ENCODE results near the gene PDPN. TPM values are rescaled to one million over a fixed set of nuclear protein-coding genes. Genes with fewer than 3 reads are reported as not detected.

PDPN gene
- total and polyA plus RNA-seq, 9 of the 15 experiments (the other 6 are each of a cell fraction or from before 2014, with no cell fraction given) = 0.11 TPM; not detected in 8

DNA sequence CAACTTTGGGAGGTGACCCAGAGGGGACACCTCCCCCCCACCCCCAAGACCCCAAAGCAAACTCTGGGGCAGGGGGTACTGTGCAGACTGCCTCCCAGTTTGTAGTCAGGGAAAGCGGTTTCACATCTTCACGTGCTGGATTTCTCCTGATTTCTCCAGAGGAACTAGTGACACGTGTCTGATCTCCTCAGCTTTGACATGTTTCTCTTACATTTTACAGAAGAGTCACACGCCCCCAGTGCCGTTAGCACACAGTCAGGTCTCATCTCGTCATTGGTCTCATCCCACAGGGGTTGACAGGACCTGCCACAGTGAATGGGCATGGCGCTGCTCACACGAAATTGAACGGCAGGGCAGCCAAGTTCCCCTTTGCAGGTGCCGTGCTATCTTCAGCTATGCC lies 11.8 kb downstream of the PDPN start (continued):
- TF ChIP-seq, protein P1, sequence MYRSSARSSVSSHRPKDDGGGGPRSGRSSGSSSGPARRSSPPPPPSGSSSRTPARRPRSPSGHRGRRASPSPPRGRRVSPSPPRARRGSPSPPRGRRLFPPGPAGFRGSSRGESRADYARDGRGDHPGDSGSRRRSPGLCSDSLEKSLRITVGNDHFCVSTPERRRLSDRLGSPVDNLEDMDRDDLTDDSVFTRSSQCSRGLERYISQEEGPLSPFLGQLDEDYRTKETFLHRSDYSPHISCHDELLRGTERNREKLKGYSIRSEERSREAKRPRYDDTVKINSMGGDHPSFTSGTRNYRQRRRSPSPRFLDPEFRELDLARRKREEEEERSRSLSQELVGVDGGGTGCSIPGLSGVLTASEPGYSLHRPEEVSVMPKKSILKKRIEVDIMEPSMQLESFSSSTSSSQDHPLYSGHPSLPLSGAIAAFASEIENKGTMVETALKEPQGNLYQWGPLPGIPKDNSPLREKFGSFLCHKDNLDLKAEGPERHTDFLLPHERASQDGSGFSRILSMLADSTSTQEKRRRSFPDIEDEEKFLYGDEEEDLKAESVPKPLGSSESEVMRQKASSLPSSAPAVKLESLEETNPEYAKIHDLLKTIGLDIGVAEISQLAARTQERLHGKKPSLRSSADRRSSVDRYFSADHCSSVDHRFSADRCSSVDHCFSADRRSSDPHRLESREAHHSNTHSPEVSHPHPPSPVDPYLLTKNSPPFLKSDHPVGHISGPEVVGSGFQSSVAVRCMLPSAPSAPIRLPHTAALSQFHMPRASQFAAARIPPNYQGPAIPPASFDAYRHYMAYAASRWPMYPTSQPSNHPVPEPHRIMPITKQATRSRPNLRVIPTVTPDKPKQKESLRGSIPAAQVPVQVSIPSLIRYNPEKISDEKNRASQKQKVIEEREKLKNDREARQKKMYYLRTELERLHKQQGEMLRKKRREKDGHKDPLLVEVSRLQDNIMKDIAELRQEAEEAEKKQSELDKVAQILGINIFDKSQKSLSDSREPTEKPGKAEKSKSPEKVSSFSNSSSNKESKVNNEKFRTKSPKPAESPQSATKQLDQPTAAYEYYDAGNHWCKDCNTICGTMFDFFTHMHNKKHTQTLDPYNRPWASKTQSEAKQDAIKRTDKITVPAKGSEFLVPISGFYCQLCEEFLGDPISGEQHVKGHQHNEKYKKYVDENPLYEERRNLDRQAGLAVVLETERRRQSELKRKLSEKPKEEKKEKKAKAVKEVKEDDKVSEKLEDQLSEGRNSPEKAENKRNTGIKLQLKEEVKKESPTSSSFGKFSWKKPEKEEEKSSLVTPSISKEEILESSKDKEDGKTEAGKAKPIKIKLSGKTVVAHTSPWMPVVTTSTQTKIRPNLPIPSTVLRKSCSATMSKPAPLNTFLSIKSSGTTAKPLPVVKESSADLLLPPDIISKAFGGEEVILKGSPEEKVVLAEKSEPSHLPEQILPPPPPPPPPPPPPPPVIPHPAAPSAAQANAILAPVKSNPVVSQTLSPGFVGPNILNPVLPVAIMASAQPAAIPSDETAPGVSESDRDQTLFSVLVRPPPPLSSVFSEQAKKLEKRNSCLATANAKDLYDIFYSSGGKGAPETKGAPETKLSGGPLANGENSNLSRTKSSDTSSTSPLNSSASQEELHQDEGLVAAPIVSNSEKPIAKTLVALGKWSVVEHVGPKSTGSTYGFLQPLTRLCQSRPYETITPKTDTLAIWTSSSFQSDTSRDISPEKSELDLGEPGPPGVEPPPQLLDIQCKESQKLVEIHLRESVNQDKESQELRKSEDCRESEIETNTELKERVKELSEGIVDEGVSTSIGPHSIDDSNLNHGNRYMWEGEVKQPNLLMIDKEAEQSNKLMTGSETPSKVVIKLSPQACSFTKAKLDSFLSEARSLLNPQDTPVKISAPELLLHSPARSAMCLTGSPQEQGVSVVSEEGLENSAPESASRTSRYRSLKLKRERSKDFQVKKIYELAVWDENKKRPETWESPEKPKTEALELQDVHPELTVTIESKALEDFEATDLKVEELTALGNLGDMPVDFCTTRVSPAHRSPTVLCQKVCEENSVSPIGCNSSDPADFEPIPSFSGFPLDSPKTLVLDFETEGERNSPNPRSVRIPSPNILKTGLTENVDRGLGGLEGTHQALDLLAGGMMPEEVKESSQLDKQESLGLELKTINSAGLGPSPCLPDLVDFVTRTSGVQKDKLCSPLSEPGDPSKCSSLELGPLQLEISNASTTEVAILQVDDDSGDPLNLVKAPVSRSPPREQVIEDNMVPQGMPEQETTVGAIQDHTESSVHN (IDR thresholded peaks at IDR 0.05; ENCODE audit: borderline replicate concordance in 1 of 2, low read depth in 1 of 2) = no peak
- no peak for TF ChIP-seq ZNF274 (IDR thresholded peaks at IDR 0.05; ENCODE audit: borderline replicate concordance, low read depth, low read length)
- no peak for TF ChIP-seq KDM1A (IDR thresholded peaks at IDR 0.05)
- TF ChIP-seq, protein P2, sequence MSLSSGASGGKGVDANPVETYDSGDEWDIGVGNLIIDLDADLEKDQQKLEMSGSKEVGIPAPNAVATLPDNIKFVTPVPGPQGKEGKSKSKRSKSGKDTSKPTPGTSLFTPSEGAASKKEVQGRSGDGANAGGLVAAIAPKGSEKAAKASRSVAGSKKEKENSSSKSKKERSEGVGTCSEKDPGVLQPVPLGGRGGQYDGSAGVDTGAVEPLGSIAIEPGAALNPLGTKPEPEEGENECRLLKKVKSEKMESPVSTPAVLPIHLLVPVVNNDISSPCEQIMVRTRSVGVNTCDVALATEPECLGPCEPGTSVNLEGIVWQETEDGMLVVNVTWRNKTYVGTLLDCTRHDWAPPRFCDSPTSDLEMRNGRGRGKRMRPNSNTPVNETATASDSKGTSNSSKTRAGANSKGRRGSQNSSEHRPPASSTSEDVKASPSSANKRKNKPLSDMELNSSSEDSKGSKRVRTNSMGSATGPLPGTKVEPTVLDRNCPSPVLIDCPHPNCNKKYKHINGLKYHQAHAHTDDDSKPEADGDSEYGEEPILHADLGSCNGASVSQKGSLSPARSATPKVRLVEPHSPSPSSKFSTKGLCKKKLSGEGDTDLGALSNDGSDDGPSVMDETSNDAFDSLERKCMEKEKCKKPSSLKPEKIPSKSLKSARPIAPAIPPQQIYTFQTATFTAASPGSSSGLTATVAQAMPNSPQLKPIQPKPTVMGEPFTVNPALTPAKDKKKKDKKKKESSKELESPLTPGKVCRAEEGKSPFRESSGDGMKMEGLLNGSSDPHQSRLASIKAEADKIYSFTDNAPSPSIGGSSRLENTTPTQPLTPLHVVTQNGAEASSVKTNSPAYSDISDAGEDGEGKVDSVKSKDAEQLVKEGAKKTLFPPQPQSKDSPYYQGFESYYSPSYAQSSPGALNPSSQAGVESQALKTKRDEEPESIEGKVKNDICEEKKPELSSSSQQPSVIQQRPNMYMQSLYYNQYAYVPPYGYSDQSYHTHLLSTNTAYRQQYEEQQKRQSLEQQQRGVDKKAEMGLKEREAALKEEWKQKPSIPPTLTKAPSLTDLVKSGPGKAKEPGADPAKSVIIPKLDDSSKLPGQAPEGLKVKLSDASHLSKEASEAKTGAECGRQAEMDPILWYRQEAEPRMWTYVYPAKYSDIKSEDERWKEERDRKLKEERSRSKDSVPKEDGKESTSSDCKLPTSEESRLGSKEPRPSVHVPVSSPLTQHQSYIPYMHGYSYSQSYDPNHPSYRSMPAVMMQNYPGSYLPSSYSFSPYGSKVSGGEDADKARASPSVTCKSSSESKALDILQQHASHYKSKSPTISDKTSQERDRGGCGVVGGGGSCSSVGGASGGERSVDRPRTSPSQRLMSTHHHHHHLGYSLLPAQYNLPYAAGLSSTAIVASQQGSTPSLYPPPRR (CRISPR knock-in tag; IDR thresholded peaks at IDR 0.05; ENCODE audit: borderline replicate concordance) = no peak
- no peak for TF ChIP-seq KLF16 (IDR thresholded peaks at IDR 0.05)
- TF ChIP-seq BRF1 (IDR thresholded peaks at IDR 0.05; ENCODE audit: borderline replicate concordance, extremely low read depth, insufficient read length) = no peak
- no peak for TF ChIP-seq ETV6 (IDR thresholded peaks at IDR 0.05; ENCODE audit: borderline replicate concordance in 1 of 2, low read depth in 2 of 2, low read length in 1 of 2)
- TF ChIP-seq ETV6 (CRISPR knock-in tag; IDR thresholded peaks at IDR 0.05; ENCODE audit: borderline replicate concordance) = no peak

Data from K562 (cell line).